Lower leg skin (tissue), 3 donors: Measurements from ENCODE around the gene ATXN3L.

Experiments used
- POLR2A ChIP-seq, 2 donors: fragments of 450-650 bp; IDR thresholded peaks; one replicate each; pipeline ENCODE4 v1.6.1; 2016 to 2017; ENCODE audit warnings: antibody characterized with exemption in 2 of 2, mild to moderate bottlenecking in 1 of 2, moderate library complexity in 1 of 2
- TF ChIP-seq, protein P1 (sequence below), 3 donors: fragments of 450-650 bp; IDR thresholded peaks; one replicate each; pipeline ENCODE4 v1.5.1; 2016; ENCODE audit warnings: antibody characterized with exemption in 3 of 3, mild to moderate bottlenecking in 3 of 3, moderate library complexity in 2 of 3

DNA sequence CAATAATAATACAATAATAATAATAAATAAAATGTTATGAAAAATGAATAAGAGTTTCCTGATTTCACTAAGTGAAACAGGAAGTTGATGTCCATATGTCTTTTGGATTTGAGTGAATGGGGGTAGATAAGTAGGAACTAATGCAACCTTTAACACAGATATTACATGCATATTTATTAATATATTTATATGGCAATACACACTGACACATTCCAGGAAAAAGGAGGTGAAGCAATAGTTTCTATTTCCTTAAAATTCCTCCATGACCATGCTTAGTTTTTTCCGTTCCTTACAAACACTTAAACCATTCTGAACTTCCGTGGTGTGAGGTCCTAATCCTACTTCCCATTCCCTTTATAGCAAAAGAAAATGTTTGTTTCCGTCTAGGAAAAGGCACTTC is 48.3 kb downstream of the ATXN3L start:
- TF ChIP-seq, protein P1, sequence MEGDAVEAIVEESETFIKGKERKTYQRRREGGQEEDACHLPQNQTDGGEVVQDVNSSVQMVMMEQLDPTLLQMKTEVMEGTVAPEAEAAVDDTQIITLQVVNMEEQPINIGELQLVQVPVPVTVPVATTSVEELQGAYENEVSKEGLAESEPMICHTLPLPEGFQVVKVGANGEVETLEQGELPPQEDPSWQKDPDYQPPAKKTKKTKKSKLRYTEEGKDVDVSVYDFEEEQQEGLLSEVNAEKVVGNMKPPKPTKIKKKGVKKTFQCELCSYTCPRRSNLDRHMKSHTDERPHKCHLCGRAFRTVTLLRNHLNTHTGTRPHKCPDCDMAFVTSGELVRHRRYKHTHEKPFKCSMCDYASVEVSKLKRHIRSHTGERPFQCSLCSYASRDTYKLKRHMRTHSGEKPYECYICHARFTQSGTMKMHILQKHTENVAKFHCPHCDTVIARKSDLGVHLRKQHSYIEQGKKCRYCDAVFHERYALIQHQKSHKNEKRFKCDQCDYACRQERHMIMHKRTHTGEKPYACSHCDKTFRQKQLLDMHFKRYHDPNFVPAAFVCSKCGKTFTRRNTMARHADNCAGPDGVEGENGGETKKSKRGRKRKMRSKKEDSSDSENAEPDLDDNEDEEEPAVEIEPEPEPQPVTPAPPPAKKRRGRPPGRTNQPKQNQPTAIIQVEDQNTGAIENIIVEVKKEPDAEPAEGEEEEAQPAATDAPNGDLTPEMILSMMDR (IDR thresholded peaks at IDR 0.05) = no peak
- no peak for TF ChIP-seq POLR2A (IDR thresholded peaks at IDR 0.05)
